Choroid plexus epithelial cell (primary cell): ENCODE measurements around the gene HNMT.
"Not testable (repeated sequence)": the region's sequence is repeated elsewhere in the genome, so short reads cannot be mapped to it uniquely, and the experiment has no call there.

ENCODE experiments used
- DNase-seq: peaks from one replicate; pipeline ENCODE4 v3.0.0-alpha.2; 2010; ENCODE audit warnings: low read depth
- H3K4me3 ChIP-seq: 2 replicates; pipeline ENCODE4 v1.5.1; 2011; ENCODE audit warnings: low read depth, mild to moderate bottlenecking, control low read depth, low read length, moderate library complexity
- CTCF ChIP-seq: conservative IDR thresholded peaks from 2 replicates; pipeline ENCODE4 v1.5.1; 2011; ENCODE audit warnings: low read depth, mild to moderate bottlenecking, control low read depth, inconsistent platforms, low read length, moderate library complexity

Gene HNMT

GRCh38 chr2:137964066-137964858 lies at the start of gene HNMT:
Gene HNMT, plus strand, starts transcription at chr2:137964473. Its CDS starts 19 bp downstream, at chr2:137964492.
- no peak for TF ChIP-seq CTCF

GRCh38 chr2:137921105-137921880 lies 43.0 kb upstream of the HNMT start:
- TF ChIP-seq CTCF = no peak
- no peak overlapping the region for H3K4me3 ChIP-seq
- no peak for DNase-seq

More at GRCh38 chr2:137964066-137964858, at the start of gene HNMT:
- peak within 1 kb of the TSS; percentile 74 for H3K4me3 ChIP-seq
- DNase-seq = peak; percentile 90

DNA sequence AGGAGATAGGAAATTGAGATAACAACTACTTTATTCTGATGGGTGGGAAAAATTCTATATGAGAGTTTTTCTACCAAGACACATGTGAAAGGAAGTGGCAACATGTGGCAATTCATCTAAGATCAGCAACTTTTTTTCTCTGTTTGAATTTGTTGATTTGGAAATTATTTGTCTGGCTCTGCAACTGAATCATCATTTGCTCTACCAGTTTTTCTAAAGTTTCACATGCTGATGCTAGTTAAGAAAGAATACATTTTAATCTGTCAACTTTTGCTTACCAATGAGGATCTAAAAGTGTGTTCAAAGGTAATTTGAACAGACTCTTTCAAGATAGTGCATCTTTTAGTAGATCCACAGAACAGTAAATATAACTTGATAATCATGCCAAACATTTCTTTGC lies 42.1 kb upstream of the HNMT start:
- not testable (repeated sequence) for DNase-seq, H3K4me3 ChIP-seq

GRCh38 chr2:137924019-137924418 lies 40.3 kb upstream of the HNMT start:
- TF ChIP-seq CTCF = no peak
- DNase-seq = peak; percentile 39
- H3K4me3 ChIP-seq = no peak overlapping the region

GRCh38 chr2:137925599-137925998 lies 38.7 kb upstream of the HNMT start:
- TF ChIP-seq CTCF = no peak
- no peak overlapping the region for H3K4me3 ChIP-seq

DNA sequence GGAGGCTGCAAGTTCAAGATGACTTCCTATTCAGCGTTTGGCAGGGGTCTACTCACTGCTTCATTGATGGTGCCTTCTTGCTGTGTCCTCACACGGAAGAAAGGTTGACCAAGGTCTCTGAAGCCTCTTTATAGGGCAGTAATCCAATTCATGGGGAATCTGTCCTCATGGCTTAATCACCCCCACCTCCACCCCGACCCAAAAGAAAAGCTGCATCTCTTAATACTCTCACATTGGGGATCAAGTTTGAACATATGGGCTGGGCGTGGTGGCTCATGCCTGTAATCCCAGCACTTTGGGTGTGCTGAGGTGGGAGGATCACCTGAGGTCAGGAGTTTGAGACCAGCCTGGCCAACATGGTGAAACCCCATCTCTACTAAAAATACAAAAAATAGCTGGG lies 36.4 kb upstream of the HNMT start:
- DNase-seq = no peak
- no peak for TF ChIP-seq CTCF
- H3K4me3 ChIP-seq = no peak overlapping the region

More at GRCh38 chr2:137925599-137925998, 38.7 kb upstream of the HNMT start:
- DNase-seq = peak; percentile 21
